Measurements from ENCODE around the gene GFRA1. TPM values are rescaled to one million over a fixed set of nuclear protein-coding genes. Genes with fewer than 3 reads are reported as not detected.
A peak's percentile ranks its signal among the peaks of the same experiment; 100 is the strongest.

GFRA1 gene
- total RNA-seq, 1 experiment from 2014 or later = not detected

- no peak for DNase-seq (ENCODE audit: low read depth)
These were observed 1.2 kb downstream of the GFRA1 start for GRCh38 chr10:116271593-116272439.

DNA sequence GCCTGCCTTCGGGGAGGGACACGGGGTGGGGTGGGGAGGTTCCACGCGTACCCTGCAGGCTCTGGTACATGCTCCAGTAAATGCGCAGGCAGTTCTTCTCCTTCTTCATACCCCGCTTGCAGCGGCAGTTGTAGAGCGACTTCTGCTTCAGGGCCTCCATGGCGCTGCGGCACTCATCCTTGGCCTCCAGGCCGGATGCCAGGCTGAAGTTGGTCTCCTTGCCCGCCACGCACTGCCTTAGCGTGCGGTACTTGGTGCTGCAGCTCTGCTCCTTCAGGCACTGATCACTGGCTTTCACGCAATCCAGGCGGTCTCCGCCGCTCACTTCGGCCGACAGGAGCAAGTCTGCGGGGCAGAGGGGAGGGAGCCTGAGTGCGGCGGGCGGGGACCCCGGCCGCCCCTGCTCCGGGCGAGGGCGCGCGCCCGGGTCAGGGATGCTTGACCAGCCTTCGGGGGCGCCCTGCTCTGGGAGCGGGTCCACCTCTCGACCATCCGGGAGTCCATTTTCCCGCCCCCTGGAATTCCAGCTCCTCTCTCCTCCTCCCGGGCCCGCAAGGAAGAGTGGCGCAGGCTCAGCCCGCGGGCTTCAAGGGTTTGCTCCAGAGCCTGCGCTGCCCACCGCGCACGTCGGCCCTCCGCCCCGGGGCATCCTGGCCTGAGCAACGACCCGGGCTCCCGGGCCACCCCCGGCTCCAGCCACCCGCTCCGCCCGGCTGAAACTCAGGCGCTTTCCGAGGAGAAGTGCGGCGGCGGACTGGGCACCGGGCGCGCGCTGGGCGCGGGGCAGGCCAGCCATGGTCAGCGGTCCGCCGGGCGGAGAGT is 2.0 kb downstream of the GFRA1 start:
- DNase-seq (ENCODE audit: low read depth) = no peak

DNA sequence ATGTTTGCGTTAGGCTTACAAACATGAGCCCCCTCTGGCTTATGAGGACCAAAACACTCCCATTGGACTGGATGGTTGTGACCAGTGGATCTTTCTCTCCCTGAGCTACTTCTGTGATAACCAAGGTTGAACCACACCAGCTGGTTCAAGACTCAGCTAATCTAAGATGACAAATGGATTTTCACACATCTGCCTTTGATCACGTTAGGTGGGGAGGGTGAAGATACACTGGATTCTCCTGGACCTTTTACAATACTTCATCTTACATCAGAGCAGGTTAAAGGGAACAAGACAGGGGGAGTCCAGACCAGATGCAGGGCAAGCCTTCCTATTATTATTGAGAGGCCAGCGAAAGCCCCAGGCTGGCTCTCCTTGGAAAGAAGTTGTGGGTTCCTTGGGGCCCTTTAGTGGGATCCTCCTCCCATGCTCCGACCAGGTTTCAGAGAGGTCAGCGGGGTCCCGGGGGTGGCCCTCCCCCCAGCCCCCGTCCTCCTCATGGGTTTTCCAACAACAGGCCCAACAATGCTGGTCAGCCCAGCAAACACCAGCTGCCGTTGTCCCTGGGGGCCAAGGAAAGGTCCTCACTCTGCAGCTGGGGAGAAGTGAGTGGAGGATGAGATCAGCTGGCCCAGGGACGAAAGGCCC is 2.8 kb downstream of the GFRA1 start:
- DNase-seq (ENCODE audit: low read depth) = no peak

- DNase-seq (ENCODE audit: low read depth) = no peak
These were observed 3.4 kb downstream of the GFRA1 start for GRCh38 chr10:116269619-116270018.

DNA sequence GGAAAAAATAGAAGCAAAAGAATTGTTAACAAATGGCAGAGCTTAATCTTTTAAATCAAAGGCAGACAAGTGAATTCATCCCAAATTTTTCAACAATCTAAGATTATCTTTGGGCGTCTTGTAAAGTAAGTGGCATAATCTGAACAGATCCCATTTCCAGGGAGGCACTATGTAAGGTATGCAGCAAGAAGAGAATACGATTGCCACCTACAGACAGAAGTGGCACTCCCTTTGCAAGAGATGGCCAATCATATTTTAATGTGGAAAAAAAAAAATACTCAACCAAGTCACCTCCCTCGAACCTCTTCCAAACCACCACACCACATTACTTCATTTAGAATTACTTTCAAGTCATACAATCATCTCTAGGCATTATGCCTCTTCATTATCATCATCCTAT is 4.0 kb downstream of the GFRA1 start:
- DNase-seq (ENCODE audit: low read depth) = no peak

- no peak for DNase-seq (ENCODE audit: low read depth)
These were observed 7.3 kb downstream of the GFRA1 start for GRCh38 chr10:116265686-116266085.

GRCh38 chr10:116263870-116264655 is 8.9 kb downstream of the GFRA1 start:
- DNase-seq (ENCODE audit: low read depth) = peak; percentile 54

- DNase-seq (ENCODE audit: low read depth) = no peak
These were observed 10.3 kb downstream of the GFRA1 start for GRCh38 chr10:116262678-116263077.

DNA sequence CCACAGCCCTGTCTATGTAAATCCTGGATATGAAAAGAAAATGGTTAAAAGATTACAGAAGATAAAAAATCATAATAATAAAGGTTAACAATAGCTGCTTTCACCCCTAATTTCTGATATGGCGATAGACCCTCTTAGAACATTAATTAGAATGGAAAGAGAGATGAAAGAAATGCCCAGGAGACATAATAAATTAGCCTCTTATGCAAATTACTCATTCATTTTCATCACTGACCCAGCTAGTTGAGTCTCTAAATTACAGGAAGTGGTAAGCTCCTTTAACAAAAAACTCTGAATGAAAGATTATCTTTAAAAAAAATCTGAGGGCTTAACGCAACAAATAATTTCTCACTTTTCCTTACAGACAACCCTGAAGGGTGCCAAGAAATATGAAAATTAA is 12.4 kb downstream of the GFRA1 start:
- no peak for DNase-seq (ENCODE audit: low read depth)

- no peak for DNase-seq (ENCODE audit: low read depth)
These were observed 13.4 kb downstream of the GFRA1 start for GRCh38 chr10:116259638-116260037.

GRCh38 chr10:116257785-116258184 is 15.2 kb downstream of the GFRA1 start:
- DNase-seq (ENCODE audit: low read depth) = no peak

DNA sequence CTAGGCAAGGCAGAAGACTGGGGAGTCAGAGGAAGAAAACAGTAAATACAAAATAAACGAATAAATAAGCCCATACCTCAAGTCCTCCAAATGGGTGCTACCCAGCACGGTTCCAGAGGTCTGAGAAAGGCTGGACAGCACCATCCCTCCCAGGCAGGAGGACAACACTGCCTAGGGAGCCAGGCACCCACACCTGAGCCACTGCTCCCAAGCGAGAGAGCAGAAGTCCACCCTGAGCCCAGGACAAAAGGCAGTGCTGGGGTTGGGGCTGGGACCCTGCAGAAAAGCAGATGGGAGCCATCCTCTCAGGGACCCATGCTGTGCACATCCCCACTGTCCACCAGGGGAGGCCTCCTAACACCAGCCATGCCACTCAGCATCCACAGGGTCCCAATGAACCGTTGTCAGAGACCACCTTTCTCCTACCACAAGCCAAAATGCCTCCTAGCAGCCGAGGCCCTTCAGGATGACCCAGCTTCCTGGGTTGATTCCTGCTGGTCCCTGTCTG is 16.2 kb downstream of the GFRA1 start:
- DNase-seq (ENCODE audit: low read depth) = no peak

DNA sequence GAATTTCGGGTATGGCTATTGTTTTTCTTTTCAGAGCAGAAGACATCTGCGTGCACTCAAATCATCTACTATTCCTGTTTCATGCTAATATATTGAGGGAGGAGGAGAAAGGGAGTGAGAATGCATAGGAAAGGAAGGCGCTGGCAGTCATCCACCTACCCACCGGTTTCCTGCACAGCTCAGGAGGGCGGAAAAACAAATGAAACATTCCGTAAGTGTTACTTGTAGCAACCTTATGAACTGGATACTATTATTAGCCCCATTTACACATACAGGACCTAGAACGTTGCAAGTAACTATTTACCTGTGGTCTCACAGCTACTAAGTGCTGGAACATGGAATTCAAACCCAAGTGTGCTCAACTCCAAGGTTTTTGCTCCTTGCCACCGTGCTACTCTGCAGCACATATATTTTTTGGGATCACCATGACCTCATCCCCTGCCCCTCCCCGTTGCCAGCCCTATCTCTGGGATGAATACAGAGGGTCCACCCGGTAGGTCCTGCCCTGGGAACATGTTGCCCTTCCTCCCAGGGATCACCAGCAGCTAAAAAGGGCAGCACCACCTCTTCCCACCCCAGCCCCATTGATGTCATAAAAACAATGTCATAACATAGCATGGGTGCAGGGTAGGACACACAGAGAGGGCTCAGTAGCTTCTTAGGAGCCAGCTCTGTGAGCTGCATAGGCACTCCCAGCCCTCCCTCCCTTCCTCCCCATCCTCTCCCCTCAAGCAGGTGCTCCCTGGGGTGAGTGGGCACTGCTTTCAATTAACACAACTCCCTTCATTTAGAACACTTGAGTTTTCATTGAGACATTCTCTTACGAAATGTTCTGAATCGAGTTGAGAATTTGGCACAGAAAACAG is 16.9 kb downstream of the GFRA1 start:
- peak; percentile 13 for DNase-seq (ENCODE audit: low read depth)

DNA sequence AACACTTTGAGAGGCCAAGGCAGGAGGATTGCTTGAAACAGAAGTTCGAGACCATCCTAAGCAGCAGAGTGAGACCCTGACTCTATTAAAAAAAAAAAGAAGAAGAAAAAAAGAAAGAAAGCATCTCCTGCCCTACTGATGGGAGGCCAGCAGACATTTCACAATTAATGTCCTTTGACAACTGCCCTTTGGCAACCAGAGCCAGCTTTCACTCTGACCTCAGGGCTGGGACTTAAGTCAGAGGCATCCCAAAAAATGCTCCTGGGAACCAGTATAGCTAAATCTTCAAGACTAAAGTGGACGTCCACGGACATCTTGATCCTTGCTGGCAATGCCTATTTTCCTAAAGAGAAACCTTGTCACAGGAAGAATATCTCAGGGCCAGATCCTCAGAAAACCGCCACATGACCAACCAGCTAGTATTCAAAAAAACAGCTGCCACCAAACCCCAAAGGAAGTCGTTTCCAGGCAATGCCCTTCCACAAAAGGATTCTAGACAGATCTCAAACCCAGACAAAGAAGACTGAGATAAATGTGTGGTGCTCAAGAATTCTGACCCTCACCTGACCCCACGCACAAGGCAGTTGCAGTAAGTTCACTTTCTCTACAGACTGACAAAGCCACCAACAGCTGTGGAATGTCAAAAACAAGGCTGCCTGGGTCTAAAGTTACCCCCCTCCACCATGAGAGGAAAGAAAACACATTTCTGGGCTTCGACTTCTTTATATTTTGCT is 18.4 kb downstream of the GFRA1 start:
- DNase-seq (ENCODE audit: low read depth) = no peak

- no peak for DNase-seq (ENCODE audit: low read depth)
These were observed 19.3 kb downstream of the GFRA1 start for GRCh38 chr10:116253716-116254115.

- DNase-seq (ENCODE audit: low read depth) = no peak
These were observed 21.2 kb downstream of the GFRA1 start for GRCh38 chr10:116251602-116252395.

DNA sequence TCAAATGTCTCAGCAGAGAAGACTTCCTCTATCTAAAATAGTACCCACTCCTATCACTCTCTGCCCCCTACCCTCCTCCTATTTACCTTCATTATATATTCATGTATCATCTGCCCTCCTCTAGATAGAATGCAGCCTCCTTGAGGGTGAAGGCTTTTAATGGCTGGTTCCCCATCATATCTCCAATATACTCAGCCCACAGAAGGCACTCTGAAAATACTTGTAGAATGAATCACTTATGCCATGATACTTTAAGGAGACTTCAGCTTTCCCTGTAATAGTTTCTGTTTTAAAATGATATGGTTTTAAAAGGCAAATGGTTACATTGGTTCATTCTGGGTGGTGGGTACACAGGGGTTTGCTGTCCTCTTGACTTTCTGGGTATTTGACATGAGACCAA is 25.3 kb downstream of the GFRA1 start:
- DNase-seq (ENCODE audit: low read depth) = no peak

GRCh38 chr10:116246263-116246662 is 26.7 kb downstream of the GFRA1 start:
- DNase-seq (ENCODE audit: low read depth) = no peak
